ENCODE measurements around the gene APRT.

DNA sequence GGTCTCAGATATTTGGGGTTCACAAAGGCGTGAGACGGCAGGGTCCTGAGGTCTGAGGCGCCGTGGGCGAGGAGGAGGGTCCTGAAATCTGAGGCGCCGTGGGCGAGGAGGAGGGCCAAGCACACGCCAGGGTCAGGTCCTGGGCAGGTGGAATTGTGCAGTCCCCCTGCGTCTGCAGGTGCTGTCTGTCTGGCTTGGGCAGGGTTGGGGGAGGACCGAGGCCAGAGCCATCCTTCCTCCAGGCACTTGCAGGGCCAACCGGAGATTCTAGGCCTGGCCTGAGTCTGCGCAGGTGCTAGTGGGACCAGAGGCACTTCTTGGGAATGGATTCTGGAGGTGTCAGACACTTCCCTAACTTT is 2.4 kb upstream of the APRT start:
- TF ChIP-seq, protein P1, sequence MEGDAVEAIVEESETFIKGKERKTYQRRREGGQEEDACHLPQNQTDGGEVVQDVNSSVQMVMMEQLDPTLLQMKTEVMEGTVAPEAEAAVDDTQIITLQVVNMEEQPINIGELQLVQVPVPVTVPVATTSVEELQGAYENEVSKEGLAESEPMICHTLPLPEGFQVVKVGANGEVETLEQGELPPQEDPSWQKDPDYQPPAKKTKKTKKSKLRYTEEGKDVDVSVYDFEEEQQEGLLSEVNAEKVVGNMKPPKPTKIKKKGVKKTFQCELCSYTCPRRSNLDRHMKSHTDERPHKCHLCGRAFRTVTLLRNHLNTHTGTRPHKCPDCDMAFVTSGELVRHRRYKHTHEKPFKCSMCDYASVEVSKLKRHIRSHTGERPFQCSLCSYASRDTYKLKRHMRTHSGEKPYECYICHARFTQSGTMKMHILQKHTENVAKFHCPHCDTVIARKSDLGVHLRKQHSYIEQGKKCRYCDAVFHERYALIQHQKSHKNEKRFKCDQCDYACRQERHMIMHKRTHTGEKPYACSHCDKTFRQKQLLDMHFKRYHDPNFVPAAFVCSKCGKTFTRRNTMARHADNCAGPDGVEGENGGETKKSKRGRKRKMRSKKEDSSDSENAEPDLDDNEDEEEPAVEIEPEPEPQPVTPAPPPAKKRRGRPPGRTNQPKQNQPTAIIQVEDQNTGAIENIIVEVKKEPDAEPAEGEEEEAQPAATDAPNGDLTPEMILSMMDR (IDR thresholded peaks at IDR 0.05; ENCODE audit: low read length): no peak
- TF ChIP-seq EZH2 (IDR thresholded peaks at IDR 0.05; ENCODE audit: borderline replicate concordance, low read length): no peak

Measured in OCI-LY1 (cell line).